ENCODE measurements around the gene JMJD6.
A peak's percentile ranks its signal among the peaks of the same experiment; 100 is the strongest.
"Not testable (repeated sequence)": the region's sequence is repeated elsewhere in the genome, so short reads cannot be mapped to it uniquely, and the experiment has no call there.

Gene JMJD6

DNA sequence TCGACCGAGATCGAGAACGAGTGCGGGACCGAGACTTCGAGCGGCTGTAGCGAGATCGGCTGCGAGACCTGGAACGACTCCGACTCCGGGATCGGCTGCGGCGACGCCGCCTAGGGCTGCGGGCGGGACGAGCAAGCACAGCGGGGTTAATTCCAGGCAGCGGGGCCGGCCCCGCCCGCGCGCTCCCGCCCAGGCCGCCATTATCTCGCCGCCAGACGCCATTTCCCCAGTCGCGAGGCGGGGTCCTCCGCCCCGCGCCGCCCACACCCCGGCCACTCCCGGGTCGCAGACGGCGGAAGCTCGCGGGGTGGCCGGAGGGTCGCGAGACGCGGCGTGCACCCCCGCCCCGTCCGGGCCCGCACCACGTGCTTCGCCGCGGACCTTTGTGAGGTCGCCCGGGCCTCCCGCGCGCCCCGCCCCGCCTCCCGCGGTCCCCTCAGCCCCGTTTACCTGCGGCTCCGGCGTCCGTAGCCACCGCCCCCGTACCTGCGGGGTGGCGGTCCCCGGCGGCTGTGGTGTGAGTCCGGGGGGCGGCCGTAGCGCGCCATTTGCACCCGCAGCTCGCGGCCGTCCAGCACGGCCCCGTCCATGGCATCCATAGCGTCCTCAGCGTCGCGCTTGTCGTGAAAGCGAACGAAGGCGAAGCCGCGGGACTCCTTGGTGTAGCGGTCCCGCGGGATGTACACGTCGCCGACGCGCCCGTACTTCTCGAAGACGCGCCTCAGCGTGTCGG, 10.1 kb upstream of the JMJD6 start:
- DNase-seq, result peak in 2 of 4 experiments; percentile 37 to 54

DNA sequence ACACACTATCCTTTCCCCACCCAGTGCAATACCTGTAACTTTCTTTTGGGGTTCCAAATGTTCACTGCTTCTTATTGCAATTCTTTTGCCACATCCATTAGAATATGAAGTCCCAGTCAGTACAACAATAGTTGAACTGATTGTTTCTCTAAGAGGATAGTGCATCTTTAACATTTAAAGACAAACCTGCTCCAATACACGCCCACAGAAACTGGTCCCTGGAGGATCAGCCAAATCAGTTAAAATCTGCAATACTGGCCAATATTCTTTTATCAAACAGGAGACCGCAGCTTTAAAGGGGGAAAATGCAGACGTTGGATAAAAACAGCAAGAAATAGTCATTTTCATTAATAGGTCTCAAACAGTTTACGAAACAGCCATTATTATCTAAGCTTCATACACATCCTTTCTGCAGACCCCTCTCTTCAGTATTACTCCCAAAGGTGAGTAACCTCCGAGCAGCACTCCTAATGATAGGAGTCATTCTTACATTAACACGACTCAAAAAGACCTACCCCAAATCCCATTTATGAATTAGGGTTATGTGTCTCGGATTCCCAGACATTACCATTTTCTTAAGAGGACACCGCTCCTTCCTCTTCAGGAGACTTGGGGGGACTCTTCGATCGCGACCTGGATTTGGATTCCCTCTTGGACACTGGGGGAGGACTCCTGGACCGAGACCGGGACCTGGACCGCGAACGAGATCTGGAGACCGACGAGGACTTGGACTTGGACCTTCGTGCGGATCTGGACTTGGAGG, 9.4 kb upstream of the JMJD6 start:
- no peak for DNase-seq

DNA sequence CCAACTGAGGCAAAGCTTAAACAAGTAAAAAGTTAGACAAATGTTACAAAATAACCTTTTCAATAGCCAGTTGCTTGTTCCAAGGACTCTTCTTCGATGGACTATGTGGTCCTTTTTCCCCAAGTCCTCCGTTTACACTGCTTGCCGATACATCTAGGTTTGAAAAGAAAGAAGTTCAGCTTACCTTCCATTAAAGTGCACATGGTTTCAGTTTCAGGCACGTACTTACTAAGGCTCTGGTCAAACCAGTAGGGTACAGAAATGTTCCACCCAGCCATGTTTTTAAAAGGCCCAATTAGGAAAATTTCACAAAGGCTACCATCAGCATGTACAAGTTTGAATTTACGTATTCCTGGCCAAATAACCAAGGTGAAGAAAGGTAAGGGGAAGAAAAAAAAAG, 8.6 kb upstream of the JMJD6 start:
- DNase-seq, result no peak

DNA sequence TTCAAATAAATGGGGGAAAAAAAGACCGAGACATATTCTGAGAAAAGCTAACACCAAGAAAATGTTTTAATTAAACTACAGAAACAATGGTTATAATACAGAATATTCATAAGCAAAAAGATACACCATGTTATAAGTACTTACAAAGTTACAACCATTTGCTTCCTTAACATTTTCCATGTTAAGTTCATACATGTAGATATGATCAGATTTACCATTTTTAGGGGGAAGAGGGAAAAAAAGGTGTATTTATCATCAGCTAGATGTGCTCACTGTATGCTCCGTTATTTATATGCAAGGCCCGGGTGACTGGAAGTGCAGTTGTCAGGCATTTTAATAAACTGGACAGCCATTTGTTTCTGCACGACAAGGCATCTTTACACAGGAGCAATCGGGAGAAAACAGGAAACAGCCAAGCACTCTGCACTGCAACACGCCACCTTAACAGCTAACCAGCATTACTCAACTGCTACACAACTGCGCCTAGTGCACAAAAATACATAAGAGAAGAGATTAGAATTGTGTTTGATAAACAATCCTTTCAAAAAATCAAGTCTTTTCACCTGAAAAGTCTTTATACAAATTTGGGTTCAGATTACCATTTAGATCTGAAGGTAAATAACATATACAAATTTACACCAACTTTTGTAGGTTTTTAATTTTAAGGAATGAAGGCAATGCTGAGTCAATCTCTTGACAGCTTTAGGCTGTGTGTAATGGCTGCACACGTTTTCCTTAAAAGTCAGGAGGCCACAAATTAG, 7.9 kb upstream of the JMJD6 start:
- DNase-seq, result no peak

DNA sequence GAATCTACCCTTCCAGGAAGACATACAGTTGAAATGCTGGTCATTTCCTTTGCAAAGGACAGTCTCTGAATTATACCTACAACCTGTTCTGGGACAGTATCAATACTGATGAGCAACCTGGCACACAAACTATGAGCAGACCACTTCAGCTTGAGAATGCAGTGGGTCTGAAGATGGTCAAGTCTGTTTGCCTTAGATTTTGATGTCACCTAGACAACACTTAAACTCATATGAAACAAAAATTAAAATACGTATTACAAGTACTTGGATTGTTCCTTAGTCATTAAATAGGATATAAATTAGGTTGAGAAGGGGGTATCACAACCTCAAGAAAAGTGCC, 7.2 kb upstream of the JMJD6 start:
- DNase-seq, result no peak

DNA sequence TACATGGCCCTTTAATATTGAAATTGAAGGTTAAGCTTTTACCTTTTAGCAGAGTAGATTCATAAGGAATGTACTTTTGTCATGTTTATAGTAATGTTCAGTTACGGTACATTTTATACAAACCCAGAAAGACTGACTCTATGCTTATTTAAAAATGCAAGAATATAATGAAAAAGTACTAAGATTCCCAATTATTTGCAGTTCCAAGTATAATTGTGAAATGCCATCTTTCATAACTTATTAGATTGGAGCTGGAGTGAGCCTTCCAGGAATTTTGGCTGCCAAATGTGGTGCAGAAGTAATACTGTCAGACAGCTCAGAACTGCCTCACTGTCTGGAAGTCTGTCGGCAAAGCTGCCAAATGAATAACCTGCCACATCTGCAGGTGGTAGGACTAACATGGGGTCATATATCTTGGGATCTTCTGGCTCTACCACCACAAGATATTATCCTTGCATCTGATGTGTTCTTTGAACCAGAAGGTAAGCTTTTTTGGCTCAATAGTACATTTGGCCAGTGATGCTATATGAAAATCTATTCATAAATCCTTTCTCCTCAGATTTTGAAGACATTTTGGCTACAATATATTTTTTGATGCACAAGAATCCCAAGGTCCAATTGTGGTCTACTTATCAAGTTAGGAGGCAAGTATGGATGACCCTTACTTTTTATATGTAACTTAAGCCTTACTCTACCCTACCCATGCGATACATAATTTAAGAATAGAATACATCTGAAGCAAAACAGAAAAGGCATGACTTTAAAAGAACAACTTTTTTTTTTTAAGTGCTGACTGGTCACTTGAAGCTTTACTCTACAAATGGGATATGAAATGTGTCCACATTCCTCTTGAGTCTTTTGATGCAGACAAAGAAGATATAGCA, 6.6 kb upstream of the JMJD6 start:
- DNase-seq, result no peak

DNA sequence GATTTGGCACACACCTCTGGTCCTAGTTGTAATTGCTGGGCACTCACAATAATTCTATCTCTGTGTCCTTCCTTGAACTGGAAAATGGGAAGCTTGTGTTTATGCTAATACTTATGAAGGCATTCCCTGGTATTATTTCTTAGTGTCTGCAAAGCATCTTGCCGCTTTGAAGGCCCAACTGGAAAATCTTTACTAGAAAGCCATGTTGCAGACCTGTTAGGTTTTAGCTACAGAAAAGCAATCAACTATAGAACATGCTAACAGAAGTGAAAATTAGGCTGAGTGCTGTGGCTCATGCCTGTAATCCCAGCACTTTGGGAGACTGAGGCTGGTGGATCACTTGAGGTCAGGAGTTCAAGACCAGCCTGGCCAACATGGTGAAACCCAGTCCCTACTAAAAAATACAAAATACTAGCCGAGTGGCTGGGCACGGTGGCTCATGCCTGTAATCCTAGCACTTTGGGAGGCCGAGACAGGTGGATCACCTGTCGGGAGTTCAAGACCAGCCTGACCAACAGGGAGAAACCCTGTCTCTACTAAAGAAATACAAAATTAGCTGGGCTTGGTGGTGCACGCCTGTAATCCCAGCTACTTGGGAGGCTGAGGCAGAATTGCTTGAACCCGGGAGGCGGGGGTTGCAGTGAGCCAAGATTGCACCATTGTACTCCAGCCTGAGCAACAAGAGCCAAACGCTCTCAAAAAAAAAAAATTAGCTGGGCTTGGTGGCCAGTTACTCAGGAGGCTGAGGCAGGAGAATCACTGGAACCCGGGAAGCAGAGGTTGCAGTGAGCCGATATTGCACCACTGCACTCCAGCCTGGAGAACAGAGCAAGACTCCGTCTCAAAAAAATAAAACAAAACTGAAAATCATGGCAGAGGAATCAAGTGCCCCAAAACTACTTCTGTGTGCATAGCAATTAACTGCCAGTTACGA, 5.7 kb upstream of the JMJD6 start:
- DNase-seq, result not testable (repeated sequence)

DNA sequence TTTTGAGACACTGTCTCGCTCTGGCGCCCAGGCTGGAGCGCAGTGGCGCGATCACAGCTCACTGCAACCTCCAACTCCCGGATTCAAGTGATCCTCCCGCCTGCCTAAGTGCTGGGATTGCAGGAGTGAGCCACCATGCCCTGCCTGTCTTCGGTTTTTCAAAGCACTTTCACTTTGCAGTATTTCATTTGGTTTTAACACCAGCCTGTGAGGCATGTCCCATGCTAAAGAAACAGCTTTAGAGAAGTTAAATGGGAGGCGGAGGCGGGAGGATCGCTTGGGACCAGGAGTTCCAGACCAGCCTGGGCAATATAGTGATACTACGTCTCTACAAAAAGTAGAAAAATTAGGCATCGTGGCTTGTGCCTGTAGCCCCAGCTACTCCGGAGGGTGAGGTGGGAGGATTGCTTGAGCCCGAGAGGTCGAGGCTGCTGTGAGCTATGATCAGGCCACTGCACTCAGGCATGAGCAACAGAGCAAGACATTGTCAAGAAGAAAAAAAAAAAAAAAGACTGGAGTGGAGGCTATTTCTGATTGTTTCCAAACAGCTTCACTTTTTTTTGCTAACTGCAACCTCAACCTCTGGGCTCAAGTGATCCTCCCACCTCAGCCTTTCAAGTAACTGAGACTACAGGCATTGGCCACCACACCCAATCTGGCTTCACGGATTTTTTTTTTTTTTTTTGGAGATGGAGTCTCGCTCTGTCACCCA, 1.5 kb upstream of the JMJD6 start:
- no peak for DNase-seq

DNA sequence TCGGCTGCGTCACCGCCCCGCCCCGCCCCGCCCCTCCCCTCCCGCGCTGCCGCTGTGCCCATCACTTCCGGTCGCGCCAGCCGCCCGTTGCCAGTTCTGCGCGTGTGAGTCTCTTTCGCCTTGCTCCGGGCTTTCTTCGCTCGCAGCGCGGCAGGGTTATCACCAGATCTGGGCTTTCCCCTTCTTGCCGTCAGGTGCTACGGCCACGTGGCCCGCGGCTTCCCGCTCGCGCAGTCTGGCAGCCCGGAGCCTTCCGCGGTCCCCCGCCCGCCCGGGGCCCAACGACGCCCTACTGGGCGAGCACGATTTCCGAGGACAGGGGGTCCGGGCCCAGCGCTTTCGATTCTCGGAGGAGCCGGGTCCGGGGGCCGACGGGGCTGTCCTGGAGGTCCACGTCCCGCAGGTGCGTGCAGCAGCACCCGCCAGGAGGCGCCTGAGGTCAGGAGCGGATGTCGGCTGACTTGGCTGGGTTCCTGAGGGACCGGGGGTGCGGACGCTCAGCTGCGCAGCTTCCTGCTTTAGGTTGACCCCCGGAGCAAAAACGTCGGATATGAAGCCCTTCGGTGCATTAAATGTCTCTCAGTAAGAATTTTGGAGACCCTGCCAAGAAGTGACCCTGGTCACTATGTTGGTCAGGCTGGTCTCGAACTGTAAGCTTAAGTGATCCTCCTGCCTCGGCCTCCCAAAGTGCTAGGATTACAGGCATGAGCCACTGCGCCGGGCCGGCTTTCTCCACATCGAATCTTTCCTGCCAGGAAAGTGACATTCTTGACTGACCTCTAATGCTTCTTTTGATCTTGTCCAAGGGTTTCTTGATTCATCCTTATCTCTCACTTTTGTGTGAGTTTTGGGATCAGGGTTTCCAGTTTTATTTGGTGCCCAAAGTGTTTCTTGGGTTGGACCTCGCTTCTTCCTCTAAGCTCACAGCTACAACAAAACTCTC, 641 bp upstream of the JMJD6 start, which contains the start of gene METTL23:
Gene METTL23, plus strand, starts transcription at position 64 of the 943 bp plus-strand sequence. CDS start 2,872 bp downstream, outside the sequence.
- peak; percentile 70 to 86 (median 72) for DNase-seq

DNA sequence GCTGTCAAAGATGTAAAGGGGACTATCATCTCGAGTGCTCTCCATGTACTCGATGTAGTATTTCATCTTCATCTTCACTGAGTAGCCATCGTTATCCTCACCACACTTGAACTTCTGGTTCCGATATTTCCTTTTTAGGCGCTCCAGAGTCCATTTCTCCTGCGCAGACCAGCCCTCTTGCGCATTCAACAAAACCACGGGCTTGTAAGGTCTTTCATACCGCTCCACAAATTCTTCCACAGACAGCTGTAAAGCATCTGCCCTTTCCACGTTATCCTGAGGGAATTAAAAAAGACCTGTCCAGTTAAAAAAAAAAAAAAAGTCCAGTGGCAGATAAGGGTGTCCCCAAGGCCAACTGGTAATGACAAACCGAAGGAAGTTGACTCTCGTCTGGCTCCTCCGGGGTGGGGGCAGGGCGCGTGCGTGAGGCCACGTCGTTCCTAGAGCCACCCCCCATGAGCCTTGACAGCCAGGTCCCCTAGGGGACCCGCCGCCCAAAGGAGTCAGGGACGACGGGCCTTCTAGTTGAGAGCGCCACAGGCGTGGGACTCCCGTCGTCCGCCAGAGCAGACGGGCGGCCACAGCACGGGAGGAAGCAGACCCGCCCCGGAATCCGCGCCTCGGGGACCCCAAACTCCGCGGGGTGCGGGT, 701 bp downstream of the JMJD6 start:
- peak; percentile 47 to 60 (median 52) for DNase-seq

DNA sequence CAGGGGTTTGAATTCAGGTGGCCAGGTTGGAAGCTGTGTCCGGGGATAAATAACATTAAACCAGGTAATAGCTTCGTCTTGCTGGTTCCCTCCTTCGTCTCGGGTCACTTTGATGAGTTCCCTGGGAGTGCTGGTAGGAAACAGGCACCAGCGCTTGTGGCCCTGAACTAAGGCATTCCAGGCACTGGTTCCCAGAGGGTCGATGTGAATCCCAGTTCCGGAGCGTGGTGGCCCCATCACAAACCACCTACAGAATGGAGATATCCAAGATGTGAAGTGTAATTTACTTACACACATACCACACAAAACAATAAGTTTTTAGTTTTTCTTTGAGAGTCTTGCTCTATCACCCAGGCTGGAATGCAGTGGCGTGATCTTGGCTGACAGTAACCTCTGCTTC, 2.6 kb downstream of the JMJD6 start:
- no peak for DNase-seq

DNA sequence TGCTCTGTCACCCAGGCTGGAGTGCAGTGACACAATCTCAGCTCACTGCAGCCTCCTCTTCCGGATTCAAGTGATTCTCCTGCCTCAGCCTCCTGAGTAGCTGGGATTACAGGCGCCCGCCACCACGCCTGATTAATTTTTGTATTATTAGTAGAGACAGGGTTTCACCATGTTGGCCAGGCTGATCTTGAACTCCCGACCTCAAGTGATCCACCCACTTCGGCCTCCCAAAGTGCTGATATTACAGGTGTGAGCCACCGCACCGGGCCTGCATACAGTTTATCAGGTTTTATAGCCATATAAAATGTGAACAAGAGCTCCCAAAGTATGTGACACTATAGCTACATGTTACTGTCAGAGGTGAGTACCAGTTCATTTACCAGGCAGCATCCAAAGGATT, 3.4 kb downstream of the JMJD6 start:
- not testable (repeated sequence) for DNase-seq

DNA sequence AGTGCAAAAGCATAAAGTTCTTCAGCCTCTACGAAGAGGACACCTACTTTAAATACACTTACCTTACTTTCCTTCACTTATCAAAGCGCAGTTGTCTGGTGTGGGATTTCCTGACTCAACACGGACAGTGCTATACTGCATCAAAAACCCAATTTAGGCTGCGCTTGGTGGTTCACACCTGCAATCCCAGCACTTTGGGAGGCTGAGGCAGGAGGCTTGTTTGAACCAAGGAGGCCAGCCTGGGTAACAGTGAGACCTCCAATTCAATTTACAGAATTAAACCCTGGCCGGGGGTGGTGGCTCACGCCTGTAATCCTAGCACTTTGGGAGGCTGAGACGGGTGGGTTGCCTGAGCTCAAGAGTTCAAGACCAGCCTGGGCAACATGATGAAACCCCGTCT, 4.1 kb downstream of the JMJD6 start:
- no peak for DNase-seq

DNA sequence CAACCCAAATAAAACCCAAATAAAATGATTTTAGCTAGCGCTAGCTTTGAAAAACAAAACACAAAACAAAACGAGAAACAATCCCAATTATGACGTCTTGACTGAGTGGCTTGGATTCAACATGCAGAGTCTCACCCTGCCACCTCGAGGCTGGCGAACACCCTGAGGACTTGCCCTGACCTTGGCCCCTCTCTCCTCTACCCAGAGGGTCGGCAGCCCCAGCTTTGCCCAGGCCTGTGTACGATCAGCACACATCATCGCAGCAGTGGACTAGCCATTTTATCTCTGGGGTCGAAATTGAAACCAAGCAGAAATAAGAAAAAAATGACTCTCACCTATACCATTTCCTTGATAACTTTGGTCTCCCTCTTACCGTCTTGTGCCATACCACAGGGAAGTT, 4.9 kb downstream of the JMJD6 start:
- no peak for DNase-seq

DNA sequence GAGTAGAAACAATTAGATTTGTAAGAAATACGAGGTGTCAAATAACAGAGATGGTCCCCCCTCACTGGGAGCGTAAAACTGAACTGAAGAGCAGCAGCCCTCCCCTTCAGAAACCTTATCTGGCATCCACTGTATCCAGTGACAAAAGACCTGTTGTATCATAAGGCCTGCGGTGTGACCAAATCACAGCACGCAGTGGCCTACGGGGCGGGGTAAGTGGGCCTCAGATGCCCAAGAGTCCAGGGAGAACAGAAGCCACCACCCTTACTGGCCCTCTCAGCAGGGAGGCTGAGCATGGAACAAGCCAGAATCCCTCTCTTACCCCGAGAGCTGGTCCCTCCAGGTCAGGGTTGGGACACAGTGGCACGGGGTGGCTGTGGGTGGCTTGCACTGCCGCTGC, 5.5 kb downstream of the JMJD6 start:
- DNase-seq, result no peak

DNA sequence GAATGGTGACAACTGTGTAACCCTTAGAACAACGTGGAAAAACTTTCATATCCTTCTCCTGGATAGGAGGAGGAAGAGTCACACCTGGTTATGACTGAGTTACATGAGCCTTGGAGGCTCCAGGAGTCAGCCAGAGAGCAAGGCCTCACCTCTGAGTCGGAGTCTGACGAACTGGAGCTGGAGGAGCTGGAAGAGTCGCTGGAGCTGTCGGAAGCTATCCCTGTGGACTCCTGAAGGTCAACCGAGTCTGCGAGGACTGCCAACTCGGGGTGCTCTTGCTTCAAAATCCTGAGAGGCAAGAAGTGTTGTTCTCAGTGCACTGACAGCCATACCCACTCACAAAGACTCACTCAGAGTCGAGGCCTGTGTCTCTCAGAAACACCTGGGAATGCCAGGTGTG, 6.2 kb downstream of the JMJD6 start:
- DNase-seq, result no peak

DNA sequence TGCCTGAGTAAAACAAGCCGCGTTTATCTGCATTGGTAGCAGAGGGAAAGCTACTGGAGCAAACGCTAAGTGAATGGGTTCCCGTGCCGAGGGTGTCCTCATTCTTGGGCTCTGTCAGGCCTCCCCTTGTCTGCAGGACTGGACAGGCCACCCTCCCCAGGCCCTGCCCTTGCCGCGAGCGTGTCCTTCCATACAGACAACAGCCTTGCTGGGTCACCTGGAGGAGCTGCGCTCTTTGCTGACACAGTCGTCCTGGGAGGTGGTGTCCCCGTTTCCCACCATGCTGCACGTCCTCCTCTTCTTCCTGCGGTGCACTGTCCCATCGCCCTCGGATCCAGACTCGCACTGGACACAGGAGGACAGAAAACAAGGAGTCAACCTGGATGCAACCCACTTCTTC, 7.9 kb downstream of the JMJD6 start:
- DNase-seq, result no peak

DNA sequence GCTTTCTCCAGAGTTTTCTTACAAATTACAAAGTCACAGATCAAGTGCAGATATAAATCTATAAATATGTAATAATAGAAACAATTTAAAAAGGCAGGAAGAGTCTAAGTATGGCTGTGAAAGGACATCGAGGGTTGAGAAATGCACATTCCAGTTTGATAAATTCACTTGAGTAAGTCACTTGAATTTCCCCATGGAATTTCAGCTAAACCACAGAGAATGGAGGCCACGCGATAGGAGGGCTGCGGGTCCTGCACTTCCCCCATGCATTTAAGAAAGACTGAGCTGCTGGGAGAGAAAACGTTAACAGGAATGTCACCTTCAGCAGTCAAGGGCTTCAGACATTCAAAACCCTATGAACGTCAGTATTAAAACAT, 9.6 kb downstream of the JMJD6 start:
- DNase-seq, result no peak

DNA sequence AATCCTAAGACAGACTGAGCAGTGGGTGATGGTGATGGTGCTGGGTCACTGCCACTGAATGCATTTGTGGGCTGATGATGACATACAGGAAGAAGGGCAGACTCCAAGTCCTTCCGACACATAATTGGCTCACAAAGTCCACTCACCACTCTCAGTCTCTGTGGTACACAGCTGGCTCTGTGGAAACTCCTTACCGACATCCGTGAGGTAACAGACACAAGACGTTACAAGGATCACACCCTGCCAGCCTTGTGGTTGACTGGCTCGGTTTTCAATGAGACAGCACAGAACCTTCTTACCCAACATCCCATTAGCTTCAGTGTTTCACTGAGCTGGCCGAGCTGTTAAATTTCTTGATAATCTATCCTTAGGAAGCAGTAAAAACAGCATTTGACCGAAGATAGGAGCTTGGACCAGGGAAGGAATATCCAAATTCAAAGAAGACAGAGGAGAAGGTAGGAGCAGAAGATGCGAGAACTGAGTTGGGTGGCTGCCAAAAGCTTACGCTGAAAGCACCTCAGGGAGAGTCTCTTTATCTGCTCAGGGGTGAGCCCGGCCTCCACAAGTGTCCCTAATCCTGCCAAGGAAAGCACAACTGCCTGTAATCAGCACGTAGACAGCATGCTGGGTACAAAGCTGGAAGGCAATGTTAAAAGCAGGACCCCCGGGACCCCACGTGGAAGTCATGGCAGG, 10.1 kb downstream of the JMJD6 start:
- no peak for DNase-seq
